GM23338 (cell line): ENCODE results near the gene ZCWPW2.

ENCODE experiments used
- CREB1 ChIP-seq: fragments of 250-450 bp; sonication (Bioruptor Pico); IDR thresholded peaks from 2 replicates; pipeline ENCODE4 v1.5.0; 2020; ENCODE audit warnings: low read depth, mild to moderate bottlenecking, moderate library complexity
- CTCF ChIP-seq, 2 experiments: fragments of 200-600 bp in 1 of 2; sonication (generic) in 1 of 2; conservative IDR thresholded peaks; 2 replicates each; pipeline versions ENCODE4 v1.5.1 to v1.6.1; 2016 to 2017; ENCODE audit warnings: antibody characterized with exemption in 2 of 2, low read depth in 2 of 2, mild to moderate bottlenecking in 2 of 2, moderate library complexity in 1 of 2
- EZH2 ChIP-seq: fragments of 200-600 bp; sonication (generic); IDR thresholded peaks from one replicate; pipeline ENCODE4 v1.8.0; 2017; ENCODE audit warnings: antibody characterized with exemption, mild to moderate bottlenecking, low read depth; ENCODE audit not compliant: unreplicated experiment
- EZH2phosphoT487 ChIP-seq: fragments of 200-600 bp; sonication (generic); IDR thresholded peaks from one replicate; pipeline ENCODE4 v1.8.1; 2018; ENCODE audit warnings: antibody characterized with exemption; ENCODE audit not compliant: unreplicated experiment
- NANOG ChIP-seq: IDR thresholded peaks from 2 replicates; pipeline ENCODE4 v1.6.1; 2016; ENCODE audit warnings: antibody characterized with exemption, borderline replicate concordance
- POLR2AphosphoS5 ChIP-seq: IDR thresholded peaks from 2 replicates; pipeline ENCODE4 v1.6.1; 2016; ENCODE audit warnings: antibody characterized with exemption, low read depth
- STAT1 ChIP-seq: IDR thresholded peaks from one replicate; pipeline ENCODE4 v1.6.1; 2016; ENCODE audit warnings: antibody characterized with exemption; ENCODE audit not compliant: unreplicated experiment
- ZNF114 ChIP-seq: fragments of 250-450 bp; sonication (Bioruptor Pico); IDR thresholded peaks from 2 replicates; pipeline ENCODE4 v1.5.0; 2020; ENCODE audit warnings: mild to moderate bottlenecking, moderate library complexity
- ZNF331 ChIP-seq: fragments of 250-450 bp; sonication (Bioruptor Pico); IDR thresholded peaks from 2 replicates; pipeline ENCODE4 v1.5.0; 2020; ENCODE audit warnings: low read depth, mild to moderate bottlenecking, moderate library complexity
- TF ChIP-seq, protein P1 (sequence below): IDR thresholded peaks from one replicate; pipeline ENCODE4 v1.6.1; 2018; ENCODE audit warnings: antibody characterized with exemption; ENCODE audit not compliant: unreplicated experiment
- TF ChIP-seq, protein P2 (sequence below): fragments of 250-450 bp; sonication (Bioruptor Pico); IDR thresholded peaks from 2 replicates; pipeline ENCODE4 v1.5.0; 2020; ENCODE audit warnings: mild to moderate bottlenecking, moderate library complexity

DNA sequence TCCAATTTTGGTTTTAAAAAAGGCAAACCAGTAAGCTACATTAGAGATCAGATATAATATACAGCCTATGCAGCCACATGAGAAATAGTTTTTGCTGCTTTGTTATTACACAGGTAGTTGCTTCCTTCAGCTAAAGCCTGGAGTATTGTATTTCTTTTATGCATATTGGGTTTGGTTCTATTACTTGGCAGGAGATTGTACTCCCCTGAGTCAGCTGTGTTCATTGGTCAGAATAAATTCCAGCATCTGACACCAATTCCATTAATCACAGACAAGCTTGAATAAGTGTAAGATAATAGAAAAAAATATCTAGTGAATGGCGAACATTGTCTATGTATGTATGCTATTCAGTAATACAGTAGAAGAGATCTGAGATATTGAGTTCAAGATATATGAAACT is 26.1 kb upstream of the ZCWPW2 start:
- TF ChIP-seq CTCF (conservative IDR thresholded peaks at IDR 0.05; ENCODE audit: low read depth in 2 of 2) (no peak), EZH2 (no peak), POLR2AphosphoS5 (no peak), NANOG (no peak), EZH2phosphoT487 (no peak), CREB1 (CRISPR knock-in tag) (no peak), ZNF331 (no peak), ZNF114 (CRISPR knock-in tag) (no peak), STAT1 (no peak)
- TF ChIP-seq, protein P1, sequence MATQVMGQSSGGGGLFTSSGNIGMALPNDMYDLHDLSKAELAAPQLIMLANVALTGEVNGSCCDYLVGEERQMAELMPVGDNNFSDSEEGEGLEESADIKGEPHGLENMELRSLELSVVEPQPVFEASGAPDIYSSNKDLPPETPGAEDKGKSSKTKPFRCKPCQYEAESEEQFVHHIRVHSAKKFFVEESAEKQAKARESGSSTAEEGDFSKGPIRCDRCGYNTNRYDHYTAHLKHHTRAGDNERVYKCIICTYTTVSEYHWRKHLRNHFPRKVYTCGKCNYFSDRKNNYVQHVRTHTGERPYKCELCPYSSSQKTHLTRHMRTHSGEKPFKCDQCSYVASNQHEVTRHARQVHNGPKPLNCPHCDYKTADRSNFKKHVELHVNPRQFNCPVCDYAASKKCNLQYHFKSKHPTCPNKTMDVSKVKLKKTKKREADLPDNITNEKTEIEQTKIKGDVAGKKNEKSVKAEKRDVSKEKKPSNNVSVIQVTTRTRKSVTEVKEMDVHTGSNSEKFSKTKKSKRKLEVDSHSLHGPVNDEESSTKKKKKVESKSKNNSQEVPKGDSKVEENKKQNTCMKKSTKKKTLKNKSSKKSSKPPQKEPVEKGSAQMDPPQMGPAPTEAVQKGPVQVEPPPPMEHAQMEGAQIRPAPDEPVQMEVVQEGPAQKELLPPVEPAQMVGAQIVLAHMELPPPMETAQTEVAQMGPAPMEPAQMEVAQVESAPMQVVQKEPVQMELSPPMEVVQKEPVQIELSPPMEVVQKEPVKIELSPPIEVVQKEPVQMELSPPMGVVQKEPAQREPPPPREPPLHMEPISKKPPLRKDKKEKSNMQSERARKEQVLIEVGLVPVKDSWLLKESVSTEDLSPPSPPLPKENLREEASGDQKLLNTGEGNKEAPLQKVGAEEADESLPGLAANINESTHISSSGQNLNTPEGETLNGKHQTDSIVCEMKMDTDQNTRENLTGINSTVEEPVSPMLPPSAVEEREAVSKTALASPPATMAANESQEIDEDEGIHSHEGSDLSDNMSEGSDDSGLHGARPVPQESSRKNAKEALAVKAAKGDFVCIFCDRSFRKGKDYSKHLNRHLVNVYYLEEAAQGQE: no peak
- TF ChIP-seq, protein P2, sequence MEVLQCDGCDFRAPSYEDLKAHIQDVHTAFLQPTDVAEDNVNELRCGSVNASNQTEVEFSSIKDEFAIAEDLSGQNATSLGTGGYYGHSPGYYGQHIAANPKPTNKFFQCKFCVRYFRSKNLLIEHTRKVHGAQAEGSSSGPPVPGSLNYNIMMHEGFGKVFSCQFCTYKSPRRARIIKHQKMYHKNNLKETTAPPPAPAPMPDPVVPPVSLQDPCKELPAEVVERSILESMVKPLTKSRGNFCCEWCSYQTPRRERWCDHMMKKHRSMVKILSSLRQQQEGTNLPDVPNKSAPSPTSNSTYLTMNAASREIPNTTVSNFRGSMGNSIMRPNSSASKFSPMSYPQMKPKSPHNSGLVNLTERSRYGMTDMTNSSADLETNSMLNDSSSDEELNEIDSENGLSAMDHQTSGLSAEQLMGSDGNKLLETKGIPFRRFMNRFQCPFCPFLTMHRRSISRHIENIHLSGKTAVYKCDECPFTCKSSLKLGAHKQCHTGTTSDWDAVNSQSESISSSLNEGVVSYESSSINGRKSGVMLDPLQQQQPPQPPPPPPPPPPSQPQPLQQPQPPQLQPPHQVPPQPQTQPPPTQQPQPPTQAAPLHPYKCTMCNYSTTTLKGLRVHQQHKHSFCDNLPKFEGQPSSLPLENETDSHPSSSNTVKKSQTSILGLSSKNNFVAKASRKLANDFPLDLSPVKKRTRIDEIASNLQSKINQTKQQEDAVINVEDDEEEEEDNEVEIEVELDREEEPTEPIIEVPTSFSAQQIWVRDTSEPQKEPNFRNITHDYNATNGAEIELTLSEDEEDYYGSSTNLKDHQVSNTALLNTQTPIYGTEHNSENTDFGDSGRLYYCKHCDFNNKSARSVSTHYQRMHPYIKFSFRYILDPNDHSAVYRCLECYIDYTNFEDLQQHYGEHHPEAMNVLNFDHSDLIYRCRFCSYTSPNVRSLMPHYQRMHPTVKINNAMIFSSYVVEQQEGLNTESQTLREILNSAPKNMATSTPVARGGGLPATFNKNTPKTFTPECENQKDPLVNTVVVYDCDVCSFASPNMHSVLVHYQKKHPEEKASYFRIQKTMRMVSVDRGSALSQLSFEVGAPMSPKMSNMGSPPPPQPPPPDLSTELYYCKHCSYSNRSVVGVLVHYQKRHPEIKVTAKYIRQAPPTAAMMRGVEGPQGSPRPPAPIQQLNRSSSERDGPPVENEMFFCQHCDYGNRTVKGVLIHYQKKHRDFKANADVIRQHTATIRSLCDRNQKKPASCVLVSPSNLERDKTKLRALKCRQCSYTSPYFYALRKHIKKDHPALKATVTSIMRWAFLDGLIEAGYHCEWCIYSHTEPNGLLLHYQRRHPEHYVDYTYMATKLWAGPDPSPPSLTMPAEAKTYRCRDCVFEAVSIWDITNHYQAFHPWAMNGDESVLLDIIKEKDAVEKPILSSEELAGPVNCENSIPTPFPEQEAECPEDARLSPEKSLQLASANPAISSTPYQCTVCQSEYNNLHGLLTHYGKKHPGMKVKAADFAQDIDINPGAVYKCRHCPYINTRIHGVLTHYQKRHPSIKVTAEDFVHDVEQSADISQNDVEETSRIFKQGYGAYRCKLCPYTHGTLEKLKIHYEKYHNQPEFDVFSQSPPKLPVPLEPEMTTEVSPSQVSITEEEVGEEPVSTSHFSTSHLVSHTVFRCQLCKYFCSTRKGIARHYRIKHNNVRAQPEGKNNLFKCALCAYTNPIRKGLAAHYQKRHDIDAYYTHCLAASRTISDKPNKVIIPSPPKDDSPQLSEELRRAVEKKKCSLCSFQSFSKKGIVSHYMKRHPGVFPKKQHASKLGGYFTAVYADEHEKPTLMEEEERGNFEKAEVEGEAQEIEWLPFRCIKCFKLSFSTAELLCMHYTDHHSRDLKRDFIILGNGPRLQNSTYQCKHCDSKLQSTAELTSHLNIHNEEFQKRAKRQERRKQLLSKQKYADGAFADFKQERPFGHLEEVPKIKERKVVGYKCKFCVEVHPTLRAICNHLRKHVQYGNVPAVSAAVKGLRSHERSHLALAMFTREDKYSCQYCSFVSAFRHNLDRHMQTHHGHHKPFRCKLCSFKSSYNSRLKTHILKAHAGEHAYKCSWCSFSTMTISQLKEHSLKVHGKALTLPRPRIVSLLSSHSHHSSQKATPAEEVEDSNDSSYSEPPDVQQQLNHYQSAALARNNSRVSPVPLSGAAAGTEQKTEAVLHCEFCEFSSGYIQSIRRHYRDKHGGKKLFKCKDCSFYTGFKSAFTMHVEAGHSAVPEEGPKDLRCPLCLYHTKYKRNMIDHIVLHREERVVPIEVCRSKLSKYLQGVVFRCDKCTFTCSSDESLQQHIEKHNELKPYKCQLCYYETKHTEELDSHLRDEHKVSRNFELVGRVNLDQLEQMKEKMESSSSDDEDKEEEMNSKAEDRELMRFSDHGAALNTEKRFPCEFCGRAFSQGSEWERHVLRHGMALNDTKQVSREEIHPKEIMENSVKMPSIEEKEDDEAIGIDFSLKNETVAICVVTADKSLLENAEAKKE (CRISPR knock-in tag): no peak
